Activated T-helper 17 cell treated with anti-CD3 and anti-CD28 coated beads, Interleukin-2, amount 50 U/mL, for 72 hours (primary cell): ENCODE measurements around the gene GAL3ST2. TPM values are rescaled to one million over a fixed set of nuclear protein-coding genes. Genes with fewer than 3 reads are reported as not detected.
"Not testable (repeated sequence)": the region's sequence is repeated elsewhere in the genome, so short reads cannot be mapped to it uniquely, and the experiment has no call there.

Experiments used
- ATAC-seq: fragments of 150-1000 bp; cut with Tn5 transposase; replicated peaks from 2 replicates; pipeline ENCODE4 v1.10.0; 2021; ENCODE audit warnings: mild to moderate bottlenecking, moderate library complexity
- H3K27ac Mint-ChIP-seq: one replicate; pipeline ENCODE4 v1.8.0; 2022; ENCODE audit warnings: mixed read lengths
- H3K27me3 Mint-ChIP-seq: one replicate; pipeline ENCODE4 v1.8.0; 2022; ENCODE audit warnings: mixed read lengths
- H3K36me3 Mint-ChIP-seq: one replicate; pipeline ENCODE4 v1.8.0; 2022; ENCODE audit warnings: low read depth, mild to moderate bottlenecking, mixed read lengths
- H3K4me1 Mint-ChIP-seq: one replicate; pipeline ENCODE4 v1.8.0; 2022; ENCODE audit warnings: mixed read lengths
- H3K4me3 Mint-ChIP-seq: one replicate; pipeline ENCODE4 v1.8.0; 2022; ENCODE audit warnings: mild to moderate bottlenecking, mixed read lengths
- H3K9me3 Mint-ChIP-seq: one replicate; pipeline ENCODE4 v1.8.0; 2022; ENCODE audit warnings: mixed read lengths
- total RNA-seq, 2 donors: library from RNA; stranded (reverse); gene quantifications; one replicate each; pipeline ENCODE4 v1.2.3, GENCODE V29; 2022

Gene GAL3ST2
- total RNA-seq, 2 donors from 2014 or later, result 0.35 to 4.1 TPM

DNA sequence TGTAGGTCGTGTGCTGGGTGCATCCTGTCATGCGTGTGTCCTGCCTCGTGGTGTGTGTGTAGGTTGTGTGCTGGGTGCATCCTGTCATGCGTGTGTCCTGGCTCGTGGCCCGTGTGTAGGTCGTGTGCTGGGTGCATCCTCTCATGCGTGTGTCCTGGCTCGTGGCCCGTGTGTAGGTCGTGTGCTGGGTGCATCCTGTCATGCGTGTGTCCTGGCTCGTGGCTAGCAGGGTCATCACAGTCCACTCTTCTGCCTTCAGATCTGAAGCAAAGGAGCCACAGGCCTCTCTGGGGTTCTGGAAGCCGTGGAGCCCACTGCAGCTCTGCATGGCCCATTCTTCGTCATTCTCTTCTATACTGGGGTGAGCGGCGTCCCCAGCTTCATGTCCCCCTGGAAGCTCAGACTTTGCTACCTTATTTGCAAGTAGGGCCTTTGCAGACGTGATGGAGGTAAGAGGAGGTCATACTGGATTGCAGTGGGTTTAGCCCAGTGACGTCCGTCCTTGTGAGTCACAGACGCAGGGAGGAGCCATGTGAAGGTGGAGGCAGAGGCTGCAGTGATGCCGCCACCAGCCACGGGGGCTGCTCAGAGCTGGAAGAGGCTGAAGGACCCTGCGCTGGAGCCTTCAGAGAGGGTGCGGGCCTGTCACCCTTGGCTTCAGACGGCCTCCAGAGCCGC, 43.5 kb downstream of the GAL3ST2 start:
- not testable (repeated sequence) for H3K36me3 Mint-ChIP-seq, H3K4me3 Mint-ChIP-seq, ATAC-seq, H3K27ac Mint-ChIP-seq, H3K27me3 Mint-ChIP-seq, H3K9me3 Mint-ChIP-seq
- H3K4me1 Mint-ChIP-seq, result peaks cover 14% of the 10 kb centered on the region

DNA sequence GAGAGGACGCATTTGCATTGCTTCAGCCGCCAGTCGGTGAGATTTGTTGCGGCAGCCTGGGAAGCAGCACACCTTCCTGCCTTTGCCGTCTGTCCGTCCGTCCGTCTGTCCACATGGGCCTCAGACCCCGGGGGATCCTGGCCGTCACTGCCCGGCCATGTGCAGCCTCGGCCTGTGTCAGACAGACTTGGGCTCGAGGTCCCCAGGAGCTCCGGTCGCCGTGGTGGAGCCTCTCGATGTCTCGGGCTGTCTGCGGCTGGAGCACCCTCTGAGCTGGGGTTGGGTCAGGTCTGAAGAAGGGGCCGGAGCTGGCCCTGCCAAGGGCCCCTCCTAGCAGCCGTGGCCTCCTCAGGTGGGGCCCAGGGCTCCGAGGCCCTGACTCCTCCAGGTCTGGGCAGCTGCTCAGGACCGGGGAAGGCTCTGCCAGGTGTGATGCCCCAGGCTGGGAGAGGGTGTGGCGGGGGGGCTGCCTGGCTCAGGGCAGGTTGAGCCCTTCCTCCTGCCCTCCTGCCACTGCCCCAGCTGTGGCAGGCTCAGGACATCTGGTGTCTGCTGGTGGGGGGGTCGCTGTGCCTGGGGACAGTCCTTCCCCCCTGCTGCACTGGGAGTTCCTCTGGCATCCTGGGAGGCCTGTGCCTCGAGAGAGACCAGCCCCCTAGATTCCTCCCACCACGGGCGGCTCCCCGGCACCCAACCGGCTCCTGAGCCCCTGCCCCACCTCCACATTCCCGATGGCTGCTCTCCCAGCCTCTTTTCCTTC, 44.2 kb downstream of the GAL3ST2 start:
- no peak overlapping the region for H3K27ac Mint-ChIP-seq

DNA sequence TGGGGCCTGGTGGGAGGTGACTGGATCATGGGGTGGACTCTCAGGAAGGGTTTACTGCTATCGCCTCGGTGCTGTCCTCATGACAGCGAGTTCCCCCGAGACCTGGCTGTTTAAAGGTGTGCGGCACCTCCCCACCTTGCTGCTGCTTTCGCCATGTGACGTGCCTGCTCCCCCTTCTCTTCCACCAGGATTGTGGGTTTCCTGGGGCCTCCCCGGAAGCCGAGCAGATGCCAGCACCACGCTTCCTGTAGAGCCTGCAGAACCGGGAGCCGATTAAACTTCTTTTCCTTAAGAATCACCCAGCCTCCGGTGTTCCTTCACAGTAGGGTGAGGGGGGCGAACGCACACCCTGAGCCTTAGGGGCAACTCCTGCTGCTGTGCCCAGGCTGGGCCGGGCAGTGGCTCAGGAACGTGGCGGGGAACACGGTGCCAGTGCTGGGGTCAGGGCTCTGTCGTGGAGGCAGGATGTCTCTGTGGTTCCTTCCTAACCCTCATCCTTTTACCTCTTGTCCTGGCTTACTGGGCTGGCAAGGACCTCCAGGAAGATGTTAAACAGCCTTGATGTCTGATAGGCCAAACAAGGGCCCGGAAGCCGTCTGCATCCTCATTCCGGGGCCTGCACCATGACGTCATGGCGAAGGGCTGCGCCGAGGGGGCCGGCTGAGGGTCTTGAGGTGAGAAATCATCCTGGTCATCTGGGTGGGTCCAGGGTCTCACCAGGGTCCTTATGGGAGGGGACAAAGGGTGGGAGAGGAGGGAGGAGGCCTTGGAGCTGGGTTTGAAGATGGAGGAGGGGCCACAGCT, 45.0 kb downstream of the GAL3ST2 start:
- Mint-ChIP-seq H3K27me3 (peaks cover 3% of the 10 kb centered on the region), H3K9me3 (no peaks in the 10 kb centered on the region), H3K36me3 (no peaks in the 10 kb centered on the region), H3K27ac (no peak overlapping the region), H3K4me3 (no peak overlapping the region), H3K4me1 (peaks cover 14% of the 10 kb centered on the region)
- ATAC-seq, result no peak

More for the DNA sequence above, 44.2 kb downstream of the GAL3ST2 start:
- Mint-ChIP-seq H3K27me3 (peaks cover 3% of the 10 kb centered on the region), H3K4me3 (no peak overlapping the region), H3K36me3 (no peaks in the 10 kb centered on the region), H3K9me3 (no peaks in the 10 kb centered on the region), H3K4me1 (peaks cover 14% of the 10 kb centered on the region)
- ATAC-seq, result no peak

DNA sequence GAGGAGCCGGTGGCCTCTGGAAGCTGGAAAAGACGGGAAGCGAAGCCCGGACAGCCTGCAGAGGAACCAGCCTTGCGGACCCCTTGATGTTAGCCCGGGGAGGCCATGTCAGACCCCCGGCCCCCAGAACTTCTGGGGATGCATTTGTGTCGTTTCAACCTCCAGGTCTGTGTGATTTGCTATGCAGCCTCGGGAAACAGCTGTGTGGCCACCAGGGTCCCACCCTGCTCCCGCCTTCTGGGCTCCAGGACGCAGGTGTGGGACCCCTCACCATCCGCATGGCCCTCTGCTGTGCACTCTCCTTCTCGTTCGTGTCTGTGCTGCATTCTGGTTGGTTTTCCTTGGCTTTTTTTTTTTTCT, 45.6 kb downstream of the GAL3ST2 start:
- Mint-ChIP-seq H3K27ac (peak overlapping the region; percentile 51), H3K36me3 (no peaks in the 10 kb centered on the region), H3K4me3 (no peak overlapping the region), H3K27me3 (peaks cover 3% of the 10 kb centered on the region), H3K4me1 (peaks cover 14% of the 10 kb centered on the region), H3K9me3 (peaks cover 3% of the 10 kb centered on the region)
- ATAC-seq, result no peak

DNA sequence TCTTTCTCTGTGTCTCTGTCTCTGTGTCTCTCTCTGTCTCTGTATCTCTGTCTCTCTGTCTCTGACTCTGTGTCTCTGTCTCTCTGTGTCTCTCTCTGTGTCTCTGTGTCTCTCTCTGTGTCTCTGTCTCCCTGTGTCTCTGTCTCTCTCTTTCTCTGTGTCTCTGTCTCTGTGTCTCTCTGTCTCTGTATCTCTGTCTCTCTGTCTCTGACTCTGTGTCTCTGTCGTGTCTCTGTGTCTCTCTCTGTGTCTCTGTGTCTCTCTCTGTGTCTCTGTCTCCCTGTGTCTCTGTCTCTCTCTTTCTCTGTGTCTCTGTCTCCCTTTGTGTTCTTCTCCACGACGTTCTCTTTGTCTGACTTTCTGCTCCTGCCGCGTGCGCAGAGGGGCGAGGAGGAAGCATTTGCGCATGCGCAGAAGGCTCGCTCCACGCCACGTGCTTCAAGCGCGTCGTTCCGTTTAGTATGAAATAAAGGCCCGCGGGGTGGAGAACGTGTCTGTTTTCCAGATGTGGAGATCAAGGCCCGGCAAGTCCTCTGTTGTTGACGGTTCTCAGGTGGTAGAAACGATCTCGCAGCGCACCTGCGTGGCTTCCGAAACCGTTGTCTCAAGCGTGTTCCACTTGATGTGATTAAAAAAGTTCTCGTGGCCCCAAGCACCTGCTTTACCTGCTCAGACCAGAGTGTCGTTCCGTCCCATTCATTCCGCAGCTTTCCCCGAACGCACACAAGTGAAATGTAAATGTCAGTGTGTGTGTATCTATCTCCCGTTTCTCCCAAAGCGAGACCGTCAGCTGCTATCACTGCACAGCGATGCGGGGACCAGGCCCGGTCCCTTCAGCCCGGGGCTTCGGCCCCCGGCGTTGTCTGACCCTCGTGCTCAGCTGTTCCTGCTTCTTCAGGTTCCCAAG, 47.2 kb downstream of the GAL3ST2 start:
- peaks cover 14% of the 10 kb centered on the region for H3K4me1 Mint-ChIP-seq
- H3K27ac Mint-ChIP-seq, result peak overlapping the region; percentile 51
- ATAC-seq, H3K4me3 Mint-ChIP-seq, H3K36me3 Mint-ChIP-seq, H3K9me3 Mint-ChIP-seq, H3K27me3 Mint-ChIP-seq: not testable (repeated sequence)

DNA sequence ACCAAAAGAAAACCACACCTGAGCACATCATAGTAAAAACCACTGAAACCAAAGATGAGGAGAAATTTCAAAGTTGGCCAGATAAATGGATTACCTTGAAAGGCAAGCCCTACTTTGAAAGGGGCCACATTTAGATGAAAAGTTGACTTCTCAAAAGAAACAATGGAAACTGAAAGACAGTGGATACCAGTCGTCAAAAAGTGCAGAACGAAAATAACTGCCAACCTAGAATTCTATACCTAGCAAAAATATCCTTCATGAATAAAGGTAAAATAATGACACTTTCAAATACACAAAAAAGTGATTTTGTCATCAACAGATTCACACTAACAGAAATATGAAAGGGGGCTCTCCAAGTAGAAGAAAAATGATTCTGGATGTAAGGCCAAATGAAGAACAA, 50.8 kb downstream of the GAL3ST2 start:
- H3K27ac Mint-ChIP-seq, result no peak overlapping the region
- H3K36me3 Mint-ChIP-seq, result no peaks in the 10 kb centered on the region
- peaks cover 8% of the 10 kb centered on the region for H3K27me3 Mint-ChIP-seq
- peaks cover 3% of the 10 kb centered on the region for H3K9me3 Mint-ChIP-seq
- H3K4me1 Mint-ChIP-seq, result peaks cover 14% of the 10 kb centered on the region
- no peak overlapping the region for H3K4me3 Mint-ChIP-seq
- no peak for ATAC-seq

DNA sequence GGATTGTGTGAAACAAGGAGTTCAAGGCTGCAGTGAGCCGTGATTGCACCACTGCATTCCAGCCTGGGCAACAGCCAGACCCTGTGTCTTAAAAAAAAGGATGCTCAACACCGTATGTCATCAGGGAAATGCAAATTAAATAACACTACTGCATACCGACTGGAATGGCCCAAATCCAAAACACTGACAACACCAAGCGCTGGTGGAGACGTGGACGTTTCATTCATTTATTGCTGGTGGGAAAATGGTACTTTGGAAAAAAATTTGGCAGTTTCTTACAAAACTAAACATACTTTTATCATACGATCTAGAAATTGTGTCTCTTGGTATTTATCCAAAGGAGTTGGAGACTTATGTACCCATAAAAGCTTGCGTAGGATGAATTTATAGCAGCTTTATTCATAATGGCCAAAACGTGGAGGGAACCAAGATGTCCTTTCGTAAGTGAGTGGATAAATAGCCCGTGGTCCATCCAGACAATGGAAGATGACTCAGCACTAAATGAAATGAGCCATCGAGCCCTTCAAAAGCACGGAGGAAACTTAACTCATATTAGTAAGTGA, 56.6 kb downstream of the GAL3ST2 start:
- Mint-ChIP-seq H3K36me3 (no peaks in the 10 kb centered on the region), H3K9me3 (no peaks in the 10 kb centered on the region), H3K27ac (no peak overlapping the region), H3K27me3 (peaks cover 8% of the 10 kb centered on the region), H3K4me1 (no peaks in the 10 kb centered on the region), H3K4me3 (peak overlapping the region; percentile 29)
- no peak for ATAC-seq

DNA sequence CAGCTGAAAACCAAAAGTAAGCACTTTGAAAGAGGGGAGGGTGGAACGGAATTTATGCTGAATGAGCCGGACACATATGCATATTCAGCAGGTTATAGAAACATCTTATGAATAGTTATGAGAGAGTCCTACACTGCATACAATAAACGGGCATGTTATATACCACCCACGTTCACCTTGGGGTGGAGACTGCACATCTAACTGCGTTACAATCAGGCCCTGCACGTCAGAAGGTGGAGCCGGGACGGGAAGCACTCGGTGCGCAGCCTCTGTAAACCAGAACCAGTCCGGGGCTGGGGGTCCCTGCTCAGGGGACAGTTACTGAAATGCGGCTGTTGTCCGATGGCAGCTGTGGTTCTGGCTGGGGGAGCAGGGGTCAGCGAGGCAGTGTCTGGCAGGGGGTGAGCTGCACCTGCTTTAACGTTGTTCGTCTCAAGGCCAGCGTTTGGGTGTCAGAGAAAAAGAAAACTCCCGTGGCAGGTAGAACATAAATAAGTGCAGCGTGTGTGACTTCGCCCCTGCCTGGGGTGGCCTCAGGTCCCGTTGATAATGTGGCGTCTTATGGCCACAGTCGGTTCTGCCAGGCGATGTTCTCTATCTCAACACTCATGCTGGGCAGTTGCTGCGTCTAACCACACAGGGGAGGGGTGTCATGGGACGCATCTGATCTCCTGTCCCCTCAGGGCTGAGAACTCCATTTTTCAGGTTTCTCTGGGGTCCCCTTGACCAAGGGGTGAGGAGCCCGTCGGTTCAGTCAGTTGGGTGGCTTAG, 57.3 kb downstream of the GAL3ST2 start:
- ATAC-seq, result peak; percentile 29
- not testable (repeated sequence) for H3K4me1 Mint-ChIP-seq, H3K9me3 Mint-ChIP-seq, H3K27ac Mint-ChIP-seq, H3K36me3 Mint-ChIP-seq
- Mint-ChIP-seq H3K27me3 (peaks cover 11% of the 10 kb centered on the region), H3K4me3 (peak overlapping the region; percentile 29)

DNA sequence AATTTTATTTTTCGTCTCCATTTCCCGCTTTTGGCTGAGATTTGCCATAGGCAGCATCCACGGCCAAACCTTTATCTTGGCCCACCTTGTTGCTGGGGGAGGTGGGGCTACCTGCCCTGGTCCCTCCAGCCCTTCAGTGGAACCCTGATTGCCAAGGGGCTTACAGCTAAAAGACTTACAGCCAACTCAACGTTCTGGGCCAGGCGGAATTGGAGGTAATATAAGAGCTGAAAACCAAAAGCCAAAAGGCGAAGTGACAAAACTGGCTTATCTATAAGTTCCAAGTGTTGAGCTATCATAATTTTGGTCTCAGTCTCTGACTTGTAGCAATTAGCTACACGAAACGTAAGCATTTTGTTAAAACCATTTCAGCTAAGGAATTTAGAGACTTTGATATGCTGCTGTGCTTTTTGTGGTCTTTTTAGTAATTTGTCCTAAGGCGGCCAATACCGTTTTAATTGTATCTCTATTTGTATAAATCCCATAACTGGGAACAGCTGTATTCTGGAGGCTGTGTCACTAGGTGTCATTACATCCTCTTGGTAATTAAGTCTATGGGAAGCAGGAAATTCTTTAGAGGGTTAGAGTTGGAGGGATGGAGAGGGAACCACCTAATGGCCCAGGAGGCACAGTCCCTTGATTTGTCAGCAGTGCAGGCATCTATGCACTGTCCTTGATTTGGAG, 58.0 kb downstream of the GAL3ST2 start:
- no peak overlapping the region for H3K4me3 Mint-ChIP-seq
- H3K36me3 Mint-ChIP-seq, result no peaks in the 10 kb centered on the region
- H3K9me3 Mint-ChIP-seq, result no peaks in the 10 kb centered on the region
- H3K4me1 Mint-ChIP-seq, result peaks cover 7% of the 10 kb centered on the region
- H3K27ac Mint-ChIP-seq, result no peak overlapping the region
- ATAC-seq, result no peak
- H3K27me3 Mint-ChIP-seq, result peaks cover 11% of the 10 kb centered on the region

DNA sequence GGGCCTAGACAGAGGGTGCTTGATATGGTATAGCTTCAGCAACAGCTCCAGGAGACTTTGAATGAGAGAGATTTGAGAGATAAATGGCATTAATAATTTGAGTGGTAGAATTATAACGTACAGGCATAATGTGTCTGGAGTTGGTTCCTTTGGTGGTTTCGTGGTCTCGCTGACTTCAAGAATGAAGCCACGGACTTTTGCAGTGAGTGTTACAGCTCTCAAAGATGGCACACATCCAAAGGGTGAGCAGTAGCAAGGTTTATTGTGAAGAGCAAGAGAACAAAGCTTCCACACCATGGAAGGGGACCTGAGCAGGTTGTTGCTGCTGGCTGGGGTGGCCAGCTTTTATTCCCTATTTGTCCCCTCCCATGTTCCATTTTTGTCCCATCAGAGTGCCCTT, 59.0 kb downstream of the GAL3ST2 start:
- H3K27ac Mint-ChIP-seq, result no peak overlapping the region
- peaks cover 7% of the 10 kb centered on the region for H3K4me1 Mint-ChIP-seq
- H3K9me3 Mint-ChIP-seq, result no peaks in the 10 kb centered on the region
- H3K36me3 Mint-ChIP-seq, result no peaks in the 10 kb centered on the region
- no peak for ATAC-seq
- H3K4me3 Mint-ChIP-seq, result no peak overlapping the region
- peaks cover 11% of the 10 kb centered on the region for H3K27me3 Mint-ChIP-seq

DNA sequence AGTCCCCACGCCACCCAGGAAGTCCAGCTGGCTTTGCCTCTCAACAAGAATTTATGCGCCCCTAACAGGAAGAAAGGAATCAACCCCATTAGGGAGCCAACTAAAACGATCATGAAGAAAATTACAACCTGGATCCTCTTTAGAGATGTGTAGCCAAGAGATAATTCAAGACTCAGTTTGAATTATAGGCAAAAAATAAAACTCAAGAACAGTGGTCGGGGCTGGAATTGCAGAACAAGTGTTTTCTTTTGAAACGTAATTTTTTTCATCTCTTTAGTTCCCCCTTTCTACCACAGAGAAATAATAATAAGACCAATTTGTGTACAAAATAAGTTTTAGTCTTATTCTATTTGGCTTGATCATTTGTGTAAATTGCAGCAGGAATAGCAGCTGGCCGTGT, 59.7 kb downstream of the GAL3ST2 start:
- Mint-ChIP-seq H3K9me3 (no peaks in the 10 kb centered on the region), H3K4me3 (no peak overlapping the region), H3K27ac (no peak overlapping the region), H3K27me3 (peaks cover 11% of the 10 kb centered on the region), H3K36me3 (no peaks in the 10 kb centered on the region), H3K4me1 (peaks cover 7% of the 10 kb centered on the region)
- no peak for ATAC-seq

DNA sequence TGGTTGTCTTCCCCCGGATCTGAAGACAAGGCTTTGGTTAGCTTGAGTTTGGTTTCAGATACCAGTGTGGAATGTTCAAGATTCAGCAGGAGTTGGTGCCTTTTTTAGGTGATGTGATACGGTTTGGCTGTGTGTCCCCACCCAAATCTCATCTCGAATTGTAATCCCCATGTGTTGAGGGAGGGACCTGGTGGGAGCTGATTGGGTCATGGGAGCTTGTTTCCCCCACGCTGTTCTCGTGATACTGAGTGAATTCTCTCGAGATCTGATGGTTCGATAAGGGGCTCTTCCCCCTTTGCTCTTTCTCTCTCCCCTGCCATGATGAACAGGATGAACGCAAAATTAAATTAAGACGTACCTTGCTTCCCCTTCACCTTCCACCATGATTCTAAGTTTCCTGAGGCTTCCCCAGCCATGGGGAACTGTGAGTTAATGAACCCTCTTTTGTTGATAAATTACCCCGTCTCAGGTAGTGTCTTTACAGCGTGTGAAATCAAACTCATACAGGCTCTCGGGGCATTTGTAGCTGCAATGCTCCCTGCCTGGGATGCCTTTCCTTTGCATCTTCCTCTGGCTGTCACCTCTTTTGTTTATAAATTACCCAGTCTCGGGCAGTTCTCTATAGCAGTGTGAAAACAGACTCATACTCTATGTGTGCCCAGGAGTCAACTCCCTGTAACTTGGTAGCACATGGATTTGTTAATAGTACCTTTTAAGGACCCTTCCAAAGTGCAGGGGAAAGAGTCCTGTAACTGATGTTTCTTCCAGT, 60.8 kb downstream of the GAL3ST2 start:
- H3K36me3 Mint-ChIP-seq, result no peaks in the 10 kb centered on the region
- no peak overlapping the region for H3K27ac Mint-ChIP-seq
- H3K4me3 Mint-ChIP-seq, result no peak overlapping the region
- peaks cover 7% of the 10 kb centered on the region for H3K4me1 Mint-ChIP-seq
- ATAC-seq, result no peak
- peaks cover 6% of the 10 kb centered on the region for H3K27me3 Mint-ChIP-seq
- no peaks in the 10 kb centered on the region for H3K9me3 Mint-ChIP-seq
